ENCODE results near the gene SH3GL1.
"Not testable (repeated sequence)": the region's sequence is repeated elsewhere in the genome, so short reads cannot be mapped to it uniquely, and the experiment has no call there.

Gene SH3GL1

DNA sequence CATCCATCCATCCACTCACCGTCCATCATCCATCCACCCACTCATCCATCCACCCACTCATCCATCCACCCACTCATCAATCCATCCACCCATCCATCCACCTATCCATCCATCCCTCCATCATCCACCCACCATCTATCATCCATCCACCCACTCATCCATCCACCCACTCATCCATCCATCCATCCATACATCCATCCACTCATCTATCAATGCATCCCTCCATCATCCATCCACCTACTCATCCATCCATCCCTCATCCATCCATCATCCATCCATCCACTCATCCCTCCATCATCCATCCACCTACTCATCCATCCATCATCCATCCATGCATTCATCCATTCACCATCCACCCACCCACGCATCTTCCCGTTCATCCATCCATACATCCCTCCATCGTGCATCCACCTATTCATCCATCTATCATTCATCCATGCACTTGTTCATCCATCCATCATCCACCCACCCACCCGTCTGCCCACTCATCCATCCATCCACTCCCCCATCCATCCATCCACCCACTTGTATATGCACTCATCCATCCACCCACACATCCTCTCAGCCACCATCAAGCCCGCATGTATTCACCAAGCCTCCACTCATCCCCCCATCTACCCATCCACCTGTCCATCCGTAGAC is 65.3 kb downstream of the SH3GL1 start:
- intact Hi-C loops (cut with DNase I): no loop called here
- DNase-seq: no peak

DNA sequence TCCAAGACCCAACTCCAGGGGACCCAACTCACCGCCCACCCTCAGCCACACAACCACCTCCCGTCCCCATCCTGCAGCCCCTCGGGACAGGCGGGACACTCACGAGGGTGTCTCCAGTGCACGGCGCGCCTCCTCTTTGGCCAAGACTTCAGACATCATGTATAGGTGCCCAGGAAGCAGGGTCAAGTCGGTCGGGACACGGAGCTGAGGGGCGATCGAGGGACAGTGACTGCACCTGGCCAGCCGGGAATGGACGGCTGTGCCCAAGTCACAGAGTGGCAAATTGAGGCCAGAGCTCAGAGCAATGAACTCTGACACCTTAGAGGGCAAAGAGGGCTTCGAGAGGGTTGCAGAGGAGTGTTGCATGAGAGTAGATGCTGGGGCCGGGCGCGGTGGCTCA is 70.5 kb downstream of the SH3GL1 start:
- intact Hi-C loops (cut with DNase I): loop anchor here (2.0 kb wide), 1 partner anchor 13 kb away; the partner anchor contains the start of gene MPND
- no peak for DNase-seq

- intact Hi-C loops (cut with DNase I): loop anchor here (2.0 kb wide), 1 partner anchor 14 kb away; the partner anchor contains the start of gene MPND
- DNase-seq: not testable (repeated sequence)
These were observed 71.2 kb downstream of the SH3GL1 start for GRCh38 chr19:4328991-4329681.

GRCh38 chr19:4328243-4328990 is 71.9 kb downstream of the SH3GL1 start:
- peak; percentile 84 to 100 (median 96) for DNase-seq
- intact Hi-C loops (cut with DNase I): loop anchor here (2.0 kb wide), 1 partner anchor 14 kb away; the partner anchor contains the start of gene MPND

DNA sequence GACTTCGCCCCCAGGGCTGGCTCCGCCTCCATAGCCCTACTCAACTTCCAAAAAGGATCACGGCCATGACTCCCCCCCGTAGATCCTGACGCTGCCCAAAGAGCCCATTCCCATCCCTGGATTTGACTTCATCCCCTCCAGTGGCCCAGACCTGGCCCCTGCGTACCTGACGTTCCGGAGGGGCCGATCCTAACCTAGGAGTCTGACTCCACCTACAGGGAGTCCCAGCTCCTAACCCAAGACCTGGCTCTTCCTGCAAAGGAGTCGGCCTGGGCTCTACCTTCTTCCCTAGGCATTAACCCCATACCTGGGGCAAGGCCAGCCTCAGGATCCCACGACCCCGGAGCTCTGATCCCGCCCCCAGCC is 72.5 kb downstream of the SH3GL1 start:
- DNase-seq: no peak
- intact Hi-C loops (cut with DNase I): loop anchor here (2.0 kb wide), 1 partner anchor 15 kb away; the partner anchor contains the start of gene MPND

DNA sequence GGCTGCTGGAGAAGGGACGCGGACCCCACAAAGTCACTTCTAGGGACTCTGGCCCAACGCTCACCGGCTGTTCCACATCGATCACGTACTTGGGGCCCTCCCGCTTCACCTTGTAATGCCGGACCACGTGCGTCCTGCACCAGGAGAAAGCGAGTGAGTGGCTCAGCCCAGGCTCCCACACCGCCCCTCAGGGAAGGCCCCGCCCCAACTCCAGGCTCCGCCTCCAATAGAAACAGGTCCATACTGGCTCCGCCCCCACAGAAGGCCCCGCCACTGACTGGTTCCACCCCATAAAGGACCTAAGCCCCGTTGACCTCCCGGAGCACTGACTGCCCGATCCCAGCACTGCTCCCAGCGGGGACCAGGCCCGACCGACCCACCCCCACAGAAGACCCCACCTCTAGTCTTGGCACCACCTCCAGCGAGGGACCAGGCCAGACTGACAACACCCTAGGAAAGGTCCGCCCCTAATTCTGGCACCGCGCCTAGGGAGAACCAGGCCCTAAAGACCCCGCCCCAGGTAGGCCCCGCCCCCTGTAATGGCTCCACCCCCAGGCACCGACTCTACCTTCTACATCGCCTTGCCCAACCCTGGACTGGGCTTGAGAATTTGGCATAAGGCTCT is 73.0 kb downstream of the SH3GL1 start:
- intact Hi-C loops (cut with DNase I): no loop called here
- DNase-seq: peak; percentile 22 to 83 (median 68)

DNA sequence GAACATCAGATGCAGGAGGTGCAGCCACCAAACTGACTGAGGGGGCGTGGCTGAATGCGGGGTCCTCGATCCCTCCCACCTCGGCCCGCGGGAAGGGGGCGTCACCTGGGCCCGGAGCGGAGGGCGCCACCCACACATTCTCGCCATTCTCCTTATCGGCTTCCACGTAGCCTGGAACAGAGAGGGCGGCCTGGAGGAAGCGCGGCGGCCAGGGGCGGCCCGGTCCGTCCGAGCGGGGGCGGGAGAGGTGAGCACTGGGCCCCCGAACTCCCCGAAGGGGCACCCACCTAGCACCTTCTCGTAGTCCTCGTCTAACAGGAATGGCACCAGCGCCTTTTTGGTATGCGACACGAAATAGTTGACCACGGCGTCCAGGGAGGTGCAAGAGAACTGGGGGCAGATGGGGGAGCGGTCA is 73.5 kb downstream of the SH3GL1 start:
- DNase-seq: no peak
- intact Hi-C loops (cut with DNase I): no loop called here

GRCh38 chr19:4326215-4326836 is 74.0 kb downstream of the SH3GL1 start:
- no peak for DNase-seq
- intact Hi-C loops (cut with DNase I): no loop called here

GRCh38 chr19:4324228-4324627 is 76.1 kb downstream of the SH3GL1 start:
- intact Hi-C loops (cut with DNase I): no loop called here
- DNase-seq: no peak

DNA sequence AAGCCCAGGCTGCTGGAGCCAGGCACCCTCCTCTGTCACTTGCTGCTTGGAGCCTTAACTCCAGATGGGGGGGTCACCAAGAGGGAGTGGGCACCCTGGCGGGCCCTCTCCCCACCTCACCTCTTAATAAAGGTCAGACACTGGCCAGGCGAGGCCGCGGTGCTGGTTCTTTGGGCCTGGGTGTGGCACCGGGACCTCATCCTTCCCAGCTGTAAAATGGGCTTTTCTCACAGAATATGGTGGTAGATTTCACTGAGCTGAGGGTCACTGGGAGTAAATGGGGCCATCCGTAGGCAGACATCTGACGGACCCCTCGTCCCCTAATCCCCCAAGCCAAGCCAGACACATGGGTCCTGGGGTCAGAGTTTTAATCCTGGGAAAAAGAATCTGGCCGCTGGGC is 76.7 kb downstream of the SH3GL1 start:
- intact Hi-C loops (cut with DNase I): no loop called here
- DNase-seq: no peak

- intact Hi-C loops (cut with DNase I): no loop called here
- DNase-seq: no peak
These were observed 77.2 kb downstream of the SH3GL1 start for GRCh38 chr19:4322942-4323665.

DNA sequence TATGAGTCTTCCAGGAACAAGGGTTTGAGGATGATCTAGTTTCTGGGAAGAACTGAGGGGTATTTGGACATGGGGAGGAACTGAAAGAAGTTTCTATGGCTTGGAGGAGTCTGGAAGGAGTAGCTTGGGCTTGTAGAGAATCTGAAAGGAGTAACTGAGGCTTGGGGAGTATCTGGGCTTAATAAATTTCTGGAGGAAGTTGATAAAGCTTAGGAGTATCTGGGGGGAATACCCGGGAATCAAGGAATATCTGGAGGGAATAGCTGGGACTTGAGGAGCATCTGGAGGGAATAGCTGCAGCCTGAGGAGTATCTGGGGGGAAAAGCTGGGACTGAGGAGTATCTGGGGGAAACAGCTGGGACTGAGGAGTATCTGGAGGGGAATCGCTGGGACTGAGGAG is 79.9 kb downstream of the SH3GL1 start:
- no peak for DNase-seq
- intact Hi-C loops (cut with DNase I): no loop called here

GRCh38 chr19:4319067-4319718 is 81.2 kb downstream of the SH3GL1 start:
- no peak for DNase-seq
- intact Hi-C loops (cut with DNase I): no loop called here

GRCh38 chr19:4318460-4318859 is 81.9 kb downstream of the SH3GL1 start:
- DNase-seq: no peak
- intact Hi-C loops (cut with DNase I): no loop called here

GRCh38 chr19:4316956-4317355 is 83.4 kb downstream of the SH3GL1 start:
- no peak for DNase-seq
- intact Hi-C loops (cut with DNase I): no loop called here

- intact Hi-C loops (cut with DNase I): no loop called here
- DNase-seq: no peak
These were observed 86.4 kb downstream of the SH3GL1 start for GRCh38 chr19:4313847-4314490.

Data from head of caudate nucleus (tissue), 42 donors.